Activated CD8-positive, alpha-beta T cell treated with anti-CD3 and anti-CD28 coated beads for 36 hours (primary cell): ENCODE data around the gene SYT9. TPM values are rescaled to one million over a fixed set of nuclear protein-coding genes. Genes with fewer than 3 reads are reported as not detected.

Experiments
- ATAC-seq: fragments of 200-7000 bp; cut with Tn5 transposase; one replicate; pipeline ENCODE4 v1.10.0; 2021; ENCODE audit warnings: mild to moderate bottlenecking, moderate library complexity
- CTCF ChIA-PET: fragments of 350-600 bp; sonication (Branson Sonifier 250); formaldehyde crosslinking; loops from one replicate; lab custom pipeline; 2021; ENCODE audit warnings: antibody characterized with exemption; lab: Charles Lee
- POLR2A ChIA-PET: fragments of 350-600 bp; sonication (Branson Sonifier 250); formaldehyde crosslinking; loops from one replicate; lab custom pipeline; 2021; ENCODE audit warnings: antibody characterized with exemption; lab: Charles Lee
- DNase-seq: peaks from one replicate; pipeline ENCODE4 v3.0.0-alpha.2; 2020
- H3K27ac Mint-ChIP-seq: one replicate; pipeline ENCODE4 v1.8.0; 2021; ENCODE audit warnings: mild to moderate bottlenecking, mixed read lengths
- H3K27me3 Mint-ChIP-seq: one replicate; pipeline ENCODE4 v1.8.0; 2021; ENCODE audit warnings: mixed read lengths
- H3K36me3 Mint-ChIP-seq: one replicate; pipeline ENCODE4 v1.8.0; 2021; ENCODE audit warnings: low read depth, mixed read lengths
- H3K4me1 Mint-ChIP-seq: one replicate; pipeline ENCODE4 v1.8.0; 2021; ENCODE audit warnings: low read depth, mixed read lengths
- H3K4me3 Mint-ChIP-seq: one replicate; pipeline ENCODE4 v1.8.0; 2021; ENCODE audit warnings: mild to moderate bottlenecking, moderate library complexity, mixed read lengths
- H3K9me3 Mint-ChIP-seq: one replicate; pipeline ENCODE4 v1.8.0; 2021; ENCODE audit warnings: mixed read lengths
- CTCF ChIP-seq: fragments of 200-600 bp; IDR thresholded peaks from one replicate; pipeline ENCODE4 v1.8.0; 2022; ENCODE audit warnings: antibody characterized with exemption, mild to moderate bottlenecking
- intact Hi-C: fragments of 100-400 bp; cut with micrococcal nuclease; formaldehyde crosslinking; loops from one replicate; pipeline ENCODE4 v1.10.0; 2022
- total RNA-seq, 2 experiments: library from RNA; stranded (reverse); gene quantifications; one replicate each; pipeline ENCODE4 v1.2.3, GENCODE V29; 2021

The SYT9 gene
- total RNA-seq, 2 experiments from 2014 or later: not detected

GRCh38 chr11:7485186-7486097 is 233.7 kb downstream of the SYT9 start, which contains the start of gene OLFML1:
OLFML1 (plus strand) TSS chr11:7485506; CDS start chr11:7485876, 370 bp downstream.
- Mint-ChIP-seq H3K9me3 (no peaks in the 10 kb centered on the region), H3K4me3 (no peak within 1 kb of the TSS), H3K4me1 (no peaks in the 10 kb centered on the region), H3K27ac (no peak within 1 kb of the TSS), H3K36me3 (no peaks in the 10 kb centered on the region), H3K27me3 (no peaks in the 10 kb centered on the region)
- TF ChIP-seq CTCF: no peak
- CTCF ChIA-PET: interaction anchor here (0.9 to 1.6 kb wide), 3 partner anchors 14 to 43 kb away, joined by 3 to 4 read pairs (median 3); partner anchors contain the start of gene PPFIBP2
- POLR2A ChIA-PET: no interaction called here
- ATAC-seq (no peak), DNase-seq (no peak)
- intact Hi-C loops: no loop called here

GRCh38 chr11:7486098-7486780 is 234.5 kb downstream of the SYT9 start:
- no peaks in the 10 kb centered on the region for H3K27me3 Mint-ChIP-seq
- no peak overlapping the region for H3K27ac Mint-ChIP-seq
- no peaks in the 10 kb centered on the region for H3K4me1 Mint-ChIP-seq
- no peak for TF ChIP-seq CTCF
- intact Hi-C loops: no loop called here
- POLR2A ChIA-PET: no interaction called here
- CTCF ChIA-PET: interaction anchor here (0.9 to 1.6 kb wide), 4 partner anchors 15 to 757 kb away, joined by 3 to 4 read pairs (median 3); partner anchors contain the start of gene PPFIBP2
- H3K36me3 Mint-ChIP-seq: no peaks in the 10 kb centered on the region
- no peak overlapping the region for H3K4me3 Mint-ChIP-seq
- no peaks in the 10 kb centered on the region for H3K9me3 Mint-ChIP-seq
- no peak for DNase-seq
- no peak for ATAC-seq

- intact Hi-C loops: no loop called here
- DNase-seq (no peak), ATAC-seq (no peak)
- Mint-ChIP-seq H3K27ac (no peak overlapping the region), H3K9me3 (no peaks in the 10 kb centered on the region), H3K36me3 (no peaks in the 10 kb centered on the region), H3K4me1 (no peaks in the 10 kb centered on the region), H3K4me3 (no peak overlapping the region), H3K27me3 (no peaks in the 10 kb centered on the region)
- ChIA-PET CTCF (interaction anchor here (1.0 to 1.6 kb wide), 2 partner anchors 26 to 757 kb away, joined by 3 to 4 read pairs; partner anchors contain the start of gene PPFIBP2), POLR2A (no interaction called here)
- TF ChIP-seq CTCF: no peak
Observed at GRCh38 chr11:7486781-7487140, 235.1 kb downstream of the SYT9 start.

GRCh38 chr11:7487360-7487759 is 235.7 kb downstream of the SYT9 start:
- ChIA-PET POLR2A (no interaction called here), CTCF (interaction anchor here (0.8 kb wide), 1 partner anchor 898 kb away, joined by 3 read pairs; no protein-coding TSS in a partner anchor)
- no peak overlapping the region for H3K4me3 Mint-ChIP-seq
- TF ChIP-seq CTCF: no peak
- H3K36me3 Mint-ChIP-seq: no peaks in the 10 kb centered on the region
- H3K9me3 Mint-ChIP-seq: no peaks in the 10 kb centered on the region
- ATAC-seq (no peak), DNase-seq (no peak)
- H3K27ac Mint-ChIP-seq: no peak overlapping the region
- H3K4me1 Mint-ChIP-seq: peaks cover 2% of the 10 kb centered on the region
- H3K27me3 Mint-ChIP-seq: no peaks in the 10 kb centered on the region
- intact Hi-C loops: no loop called here
